GM21528 (cell line): ENCODE results near the gene C10orf71.

ENCODE experiments used
- ATAC-seq: cut with Tn5 transposase; IDR thresholded peaks from one replicate; pipeline ENCODE4 v1.9.1; 2021; ENCODE audit warnings: mild to moderate bottlenecking, moderate library complexity; ENCODE audit not compliant: unreplicated experiment, low FRiP score

C10orf71 gene

DNA sequence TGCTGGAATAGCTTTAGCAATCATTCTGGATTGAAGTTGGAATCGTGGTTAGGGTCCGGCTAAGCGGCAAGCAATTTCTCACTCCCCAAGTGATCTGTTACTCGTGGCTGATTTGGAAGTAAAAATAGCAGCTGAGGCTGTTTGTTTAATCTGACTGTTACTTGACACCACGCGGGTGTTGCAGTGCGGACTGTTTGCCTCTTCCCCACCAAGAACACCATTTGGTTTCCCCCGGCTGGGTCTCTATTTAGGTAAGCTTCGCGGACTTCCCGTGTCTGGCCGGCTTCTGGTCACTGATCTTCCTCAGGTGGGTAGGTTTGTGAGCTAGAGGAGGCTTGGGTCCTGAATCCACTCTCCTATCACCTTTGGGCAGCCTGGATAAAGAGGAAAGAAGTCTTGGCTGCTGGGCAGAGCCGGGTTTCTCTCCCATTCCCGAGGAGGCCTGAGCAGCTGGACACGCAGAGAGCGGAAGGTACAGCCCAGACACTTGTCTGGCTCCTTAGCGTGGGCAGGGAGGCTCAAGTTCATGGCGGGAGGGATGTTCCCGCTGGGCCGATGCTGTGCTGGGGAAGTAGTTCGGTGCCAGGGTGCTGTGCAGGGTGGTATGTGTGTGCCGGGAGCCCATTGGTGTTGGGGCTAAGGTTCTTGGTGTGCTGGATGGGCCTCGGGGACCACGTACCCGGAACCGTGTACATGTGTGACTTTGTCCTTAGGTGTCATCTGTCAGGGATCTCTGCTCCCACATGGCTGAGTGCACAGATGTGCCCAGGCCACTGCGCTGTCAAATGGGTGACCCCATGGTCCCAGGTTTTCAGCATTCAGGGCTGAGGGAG is at the start of gene C10orf71:
TSS of gene C10orf71 (plus strand) at position 188 of the 833 bp plus-strand sequence. CDS start 23,376 bp downstream, outside the sequence.
- no peak for ATAC-seq

- ATAC-seq: no peak
These were observed 46.5 kb upstream of the C10orf71 start for GRCh38 chr10:49252313-49253034.

GRCh38 chr10:49253340-49253906 is 45.5 kb upstream of the C10orf71 start:
- no peak for ATAC-seq

DNA sequence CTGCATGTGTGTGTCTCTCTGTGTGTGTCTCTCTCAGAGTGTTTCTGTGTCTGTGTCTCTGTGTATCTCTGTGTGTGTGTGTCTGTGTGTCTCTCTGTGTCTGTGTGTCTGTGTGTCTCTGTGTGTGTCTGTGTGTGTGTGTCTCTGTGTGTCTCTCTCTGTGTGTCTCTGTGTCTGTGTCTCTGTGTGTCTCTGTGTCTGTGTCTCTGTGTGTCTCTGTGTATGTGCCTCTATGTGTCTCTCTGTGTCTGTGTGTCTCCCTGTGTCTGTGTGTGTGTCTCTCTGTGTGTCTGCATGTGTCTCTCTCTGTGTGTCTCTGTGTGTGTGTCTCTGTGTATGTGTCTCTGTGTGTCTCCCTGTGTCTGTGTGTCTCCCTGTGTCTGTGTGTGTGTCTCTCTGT is 44.8 kb upstream of the C10orf71 start:
- no peak for ATAC-seq

DNA sequence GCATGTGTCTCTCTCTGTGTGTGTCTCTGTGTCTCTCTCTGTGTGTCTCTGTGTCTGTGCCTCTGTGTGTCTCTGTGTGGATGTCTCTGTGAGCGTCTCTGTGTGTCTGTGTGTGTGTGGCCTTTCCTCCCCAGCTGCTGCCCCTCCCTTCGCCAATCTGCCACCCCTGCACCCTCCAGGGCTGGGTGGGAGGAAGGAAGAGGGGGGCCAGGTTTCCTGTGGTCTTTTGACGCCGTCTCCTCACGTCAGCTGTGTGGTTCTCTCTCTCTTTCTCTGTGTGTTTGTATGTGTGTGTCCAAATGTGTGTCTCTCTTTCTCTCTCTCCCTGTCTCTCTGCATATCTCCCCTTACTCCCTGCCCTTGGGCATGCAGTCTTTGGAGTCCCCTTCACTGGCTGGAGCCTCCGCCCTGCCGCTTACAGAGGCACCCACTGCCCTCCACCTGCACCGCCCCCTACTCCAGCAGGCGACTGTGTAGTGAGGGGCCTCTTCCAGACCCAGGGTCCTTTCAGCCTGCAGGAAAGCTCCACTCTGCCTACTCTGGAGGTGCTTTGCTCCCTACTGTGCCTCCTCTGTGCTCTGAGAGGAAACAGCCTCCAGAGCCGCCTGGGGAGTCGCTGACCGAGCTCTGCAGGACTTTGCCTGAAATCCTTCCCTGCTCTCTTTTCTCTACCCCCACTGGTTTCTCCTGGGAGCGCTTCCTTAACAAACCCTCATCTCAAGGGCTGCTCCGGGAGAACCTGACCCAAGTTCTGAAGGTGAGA is 44.2 kb upstream of the C10orf71 start:
- no peak for ATAC-seq

GRCh38 chr10:49255883-49256282 is 43.1 kb upstream of the C10orf71 start:
- ATAC-seq: no peak

- no peak for ATAC-seq
These were observed 41.8 kb upstream of the C10orf71 start for GRCh38 chr10:49257154-49257553.

DNA sequence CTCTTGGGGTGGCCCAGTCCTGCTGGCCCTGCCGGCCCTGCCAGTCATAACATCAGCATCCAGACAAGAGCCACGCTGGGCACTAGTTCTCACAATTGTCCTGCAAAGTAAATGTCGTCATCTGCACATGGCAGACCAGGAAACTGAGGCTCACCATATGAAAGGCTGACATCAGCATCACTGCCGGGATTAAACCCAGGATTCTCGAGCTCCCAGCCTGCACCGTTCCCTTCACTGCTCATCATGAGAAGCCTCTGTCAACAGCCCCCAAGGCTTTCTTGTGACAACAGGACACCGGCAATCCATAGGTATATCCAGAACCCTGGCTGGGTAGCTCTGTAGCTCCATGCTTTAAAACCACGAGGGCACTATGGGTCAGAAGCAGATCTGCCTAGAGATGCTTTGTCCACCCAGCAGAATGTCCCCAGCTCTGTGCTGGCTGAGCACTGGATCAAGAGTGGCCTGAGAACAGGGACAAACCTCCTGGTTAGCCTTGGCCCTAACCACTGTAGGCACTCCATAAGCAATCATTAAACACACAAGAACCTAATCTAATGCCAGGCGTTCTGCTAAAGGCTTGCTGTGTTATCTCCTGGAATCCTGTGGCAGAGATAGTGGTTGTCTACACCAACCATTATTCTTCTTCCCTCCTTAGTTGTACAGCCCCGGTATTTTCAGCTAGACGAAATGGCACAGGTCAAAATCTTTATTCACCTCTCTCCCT is 41.2 kb upstream of the C10orf71 start:
- ATAC-seq: no peak

GRCh38 chr10:49258350-49258683 is 40.7 kb upstream of the C10orf71 start:
- no peak for ATAC-seq

DNA sequence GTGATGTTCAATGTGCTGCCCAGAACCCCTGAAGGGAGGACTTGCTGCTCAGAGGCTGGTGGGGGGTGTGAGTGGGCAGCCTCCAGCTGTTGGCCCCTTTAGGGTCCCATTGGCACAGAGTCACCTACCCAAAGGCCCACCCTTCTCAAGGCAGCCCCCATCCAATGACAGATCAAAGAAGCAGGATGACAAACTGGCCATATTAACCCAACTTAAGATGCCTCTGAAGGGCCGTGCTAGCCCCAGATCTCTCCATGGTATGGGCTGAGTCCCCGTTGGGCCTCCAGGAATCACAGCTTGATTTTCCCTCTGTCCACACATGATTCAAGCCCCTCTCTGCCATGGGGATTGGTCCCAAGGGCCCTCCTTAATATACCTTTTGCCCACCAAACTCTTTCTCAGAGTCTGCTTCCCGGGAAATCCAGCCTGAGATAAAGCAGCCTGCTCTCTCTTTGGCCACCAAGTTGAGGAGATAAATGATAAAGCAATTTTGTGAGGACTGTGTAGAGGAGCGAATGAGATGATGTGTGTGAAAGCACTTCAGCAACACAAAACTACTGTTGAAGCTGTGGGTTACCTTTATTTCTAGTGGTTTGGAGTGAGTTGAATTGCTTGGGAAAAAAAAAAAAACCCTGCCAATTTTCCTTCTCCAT is 38.2 kb upstream of the C10orf71 start:
- ATAC-seq: no peak

GRCh38 chr10:49263591-49263990 is 35.4 kb upstream of the C10orf71 start:
- no peak for ATAC-seq

DNA sequence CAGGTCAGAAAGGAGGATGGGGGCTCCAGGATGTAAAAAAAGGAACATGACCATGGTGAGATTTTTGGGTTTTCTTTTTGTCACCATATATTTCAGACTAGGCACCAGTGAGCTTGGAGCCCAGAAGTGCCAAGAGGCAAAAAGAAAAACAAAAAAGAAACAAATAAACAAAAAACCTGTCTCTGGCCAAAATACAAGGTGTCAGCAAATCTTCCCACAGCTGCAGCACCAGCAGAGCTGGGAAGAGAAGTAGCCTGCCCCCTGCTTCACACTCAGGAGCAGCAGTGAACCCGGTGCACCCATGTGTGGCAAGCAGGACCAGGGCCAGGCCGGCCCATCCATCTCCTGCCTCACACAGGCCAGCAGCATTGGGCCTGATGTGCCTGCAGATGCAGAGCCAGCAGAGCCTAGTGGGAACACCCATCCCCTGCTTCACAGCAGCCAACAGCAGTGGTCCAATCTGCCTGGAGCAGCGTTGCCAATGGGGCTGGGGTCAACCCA is 34.7 kb upstream of the C10orf71 start:
- ATAC-seq: no peak

DNA sequence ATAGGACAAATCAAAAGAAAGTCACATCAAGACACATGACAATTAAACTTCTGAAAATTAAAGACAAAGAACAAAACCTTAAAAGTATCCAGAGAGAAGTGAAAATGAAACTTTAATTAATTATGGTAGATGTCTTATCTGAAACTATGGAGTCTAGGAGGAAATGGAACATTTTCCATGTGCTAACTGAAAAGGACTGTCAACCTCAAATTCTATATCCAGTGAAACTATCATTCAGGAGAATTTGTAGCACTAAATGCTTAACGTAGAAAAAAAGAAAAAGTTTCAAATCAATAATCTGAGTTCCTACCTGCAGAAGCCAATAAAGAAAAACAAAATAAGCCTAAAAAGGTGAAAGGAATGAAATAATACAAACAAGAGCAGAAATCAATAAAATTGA is 33.1 kb upstream of the C10orf71 start:
- ATAC-seq: no peak

- no peak for ATAC-seq
These were observed 30.8 kb upstream of the C10orf71 start for GRCh38 chr10:49268185-49268584.

DNA sequence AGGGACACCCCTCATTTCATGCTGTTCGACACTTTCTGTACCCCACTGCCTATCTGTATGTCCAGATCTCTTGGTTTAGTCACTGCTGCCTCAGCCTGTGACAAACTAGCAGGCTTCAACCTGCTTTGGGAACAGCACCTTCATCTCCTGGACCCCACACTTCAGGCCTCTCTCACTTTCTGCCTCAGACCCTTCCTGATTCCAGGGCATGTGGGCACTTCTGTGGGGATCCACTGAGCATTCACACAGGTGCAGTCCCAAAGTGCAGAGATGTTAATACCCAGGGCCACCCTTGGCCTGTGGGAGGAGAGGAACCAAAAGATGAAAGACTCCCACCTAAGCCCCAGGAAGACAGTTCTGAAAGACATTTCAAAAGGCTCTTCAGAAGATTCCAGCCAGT is 29.4 kb upstream of the C10orf71 start:
- no peak for ATAC-seq

- no peak for ATAC-seq
These were observed 28.4 kb upstream of the C10orf71 start for GRCh38 chr10:49270565-49270964.

GRCh38 chr10:49271346-49271745 is 27.6 kb upstream of the C10orf71 start:
- no peak for ATAC-seq

GRCh38 chr10:49272251-49273081 is 26.5 kb upstream of the C10orf71 start:
- ATAC-seq: no peak

DNA sequence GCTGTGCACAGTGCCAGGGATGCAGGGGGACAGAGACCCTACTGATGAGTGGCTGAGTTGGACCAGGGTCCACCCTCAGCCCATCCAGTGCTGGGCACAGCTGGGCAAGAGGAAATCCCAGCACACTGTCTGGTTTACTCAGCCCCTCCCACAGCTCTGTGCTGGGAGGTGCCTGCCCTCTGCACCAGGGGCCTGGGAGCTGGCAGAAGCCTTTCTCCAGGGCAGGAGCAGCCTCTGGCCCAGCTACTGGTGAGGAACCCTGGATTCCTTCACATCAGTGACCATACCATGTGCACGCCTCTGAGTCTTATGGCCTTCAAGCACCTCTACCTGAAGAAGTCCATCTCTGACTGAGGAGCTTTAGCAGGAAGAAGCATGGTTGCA is 25.9 kb upstream of the C10orf71 start:
- no peak for ATAC-seq
